GM08714 (cell line): ENCODE data around the gene PDHX.
A peak's percentile ranks its signal among the peaks of the same experiment; 100 is the strongest.
"Not testable (repeated sequence)": the region's sequence is repeated elsewhere in the genome, so short reads cannot be mapped to it uniquely, and the experiment has no call there.

Experiments
- H3K4me3 ChIP-seq: fragments of 200-500 bp; sonication (Bioruptor generic); 2 replicates; pipeline ENCODE4 v1.5.1; 2014; ENCODE audit warnings: mild to moderate bottlenecking, low read length, inconsistent platforms
- ZNF274 ChIP-seq: IDR thresholded peaks from 2 replicates; pipeline ENCODE4 v1.6.1; 2012; ENCODE audit warnings: mild to moderate bottlenecking, low read depth, low read length

The PDHX gene

GRCh38 chr11:34916015-34916842 is at the start of gene PDHX, which contains the start of gene APIP:
Gene PDHX, plus strand, starts transcription at chr11:34916618. Its CDS starts 38 bp downstream, at chr11:34916656.
Gene APIP, minus strand, starts transcription at chr11:34916379. Its CDS starts 95 bp downstream, at chr11:34916284.
- peak within 1 kb of the TSS; percentile 85 for H3K4me3 ChIP-seq
- no peak for TF ChIP-seq ZNF274

GRCh38 chr11:34869425-34869824 is 47.0 kb upstream of the PDHX start:
- TF ChIP-seq ZNF274, result no peak
- H3K4me3 ChIP-seq, result no peak overlapping the region

- H3K4me3 ChIP-seq, result no peak overlapping the region
- TF ChIP-seq ZNF274, result no peak
Observed at GRCh38 chr11:34870548-34871196, 45.7 kb upstream of the PDHX start.

GRCh38 chr11:34874202-34874601 is 42.2 kb upstream of the PDHX start:
- no peak for TF ChIP-seq ZNF274
- H3K4me3 ChIP-seq, result no peak overlapping the region

GRCh38 chr11:34877375-34877975 is 38.9 kb upstream of the PDHX start:
- no peak overlapping the region for H3K4me3 ChIP-seq
- TF ChIP-seq ZNF274, result no peak

GRCh38 chr11:34881900-34882299 is 34.5 kb upstream of the PDHX start:
- TF ChIP-seq ZNF274, result no peak
- H3K4me3 ChIP-seq, result no peak overlapping the region

GRCh38 chr11:34886609-34887008 is 29.8 kb upstream of the PDHX start:
- no peak overlapping the region for H3K4me3 ChIP-seq
- no peak for TF ChIP-seq ZNF274

GRCh38 chr11:34887260-34887659 is 29.2 kb upstream of the PDHX start:
- H3K4me3 ChIP-seq, result no peak overlapping the region
- no peak for TF ChIP-seq ZNF274

- H3K4me3 ChIP-seq, result no peak overlapping the region
- no peak for TF ChIP-seq ZNF274
Observed at GRCh38 chr11:34890089-34890488, 26.3 kb upstream of the PDHX start.

GRCh38 chr11:34890812-34891211 is 25.6 kb upstream of the PDHX start:
- TF ChIP-seq ZNF274, result no peak
- no peak overlapping the region for H3K4me3 ChIP-seq

GRCh38 chr11:34891611-34892010 is 24.8 kb upstream of the PDHX start:
- no peak overlapping the region for H3K4me3 ChIP-seq
- TF ChIP-seq ZNF274, result no peak

- H3K4me3 ChIP-seq, result no peak overlapping the region
- TF ChIP-seq ZNF274, result no peak
Observed at GRCh38 chr11:34893416-34893815, 23.0 kb upstream of the PDHX start.

- not testable (repeated sequence) for H3K4me3 ChIP-seq
Observed at GRCh38 chr11:34896191-34896590, 20.2 kb upstream of the PDHX start.

GRCh38 chr11:34897171-34897870 is 19.1 kb upstream of the PDHX start:
- no peak for TF ChIP-seq ZNF274
- H3K4me3 ChIP-seq, result no peak overlapping the region
